ENCODE data around the gene TAF7L. TPM values are rescaled to one million over a fixed set of nuclear protein-coding genes. Genes with fewer than 3 reads are reported as not detected.
A peak's percentile ranks its signal among the peaks of the same experiment; 100 is the strongest.

TAF7L gene
- total RNA-seq, 1 donor from 2014 or later, result not detected

- TF ChIP-seq CTCF (conservative IDR thresholded peaks at IDR 0.05), result no peak
- H3K9me3 Mint-ChIP-seq, result no peaks in the 10 kb centered on the region
Observed at GRCh38 chrX:101223226-101223625, 67.9 kb downstream of the TAF7L start.

GRCh38 chrX:101220662-101221260 lies 70.4 kb downstream of the TAF7L start:
- H3K27me3 Mint-ChIP-seq, result no peaks in the 10 kb centered on the region
- DNase-seq (ENCODE audit: extremely low spot score, unreplicated experiment), result no peak
- TF ChIP-seq CTCF (conservative IDR thresholded peaks at IDR 0.05), result no peak
- H3K36me3 Mint-ChIP-seq, result no peaks in the 10 kb centered on the region
- no peaks in the 10 kb centered on the region for H3K9me3 Mint-ChIP-seq
- H3K4me1 Mint-ChIP-seq (ENCODE audit: unreplicated experiment), result peaks cover 4% of the 10 kb centered on the region
- H3K27ac Mint-ChIP-seq, result no peak overlapping the region
- no peak overlapping the region for H3K4me3 Mint-ChIP-seq

More at GRCh38 chrX:101223226-101223625, 67.9 kb downstream of the TAF7L start:
- H3K4me3 Mint-ChIP-seq, result no peak overlapping the region
- peaks cover 4% of the 10 kb centered on the region for H3K4me1 Mint-ChIP-seq (ENCODE audit: unreplicated experiment)
- H3K27me3 Mint-ChIP-seq, result no peaks in the 10 kb centered on the region
- no peak for DNase-seq (ENCODE audit: extremely low spot score, unreplicated experiment)
- no peak overlapping the region for H3K27ac Mint-ChIP-seq
- H3K36me3 Mint-ChIP-seq, result no peaks in the 10 kb centered on the region

- H3K9me3 Mint-ChIP-seq, result no peaks in the 10 kb centered on the region
- peak overlapping the region; percentile 68 for H3K4me3 Mint-ChIP-seq
- peaks cover 4% of the 10 kb centered on the region for H3K4me1 Mint-ChIP-seq (ENCODE audit: unreplicated experiment)
- DNase-seq (ENCODE audit: extremely low spot score, unreplicated experiment), result no peak
- no peak for TF ChIP-seq CTCF (conservative IDR thresholded peaks at IDR 0.05)
- H3K27ac Mint-ChIP-seq, result no peak overlapping the region
- H3K27me3 Mint-ChIP-seq, result no peaks in the 10 kb centered on the region
- H3K36me3 Mint-ChIP-seq, result no peaks in the 10 kb centered on the region
Observed at GRCh38 chrX:101219864-101220346, 71.2 kb downstream of the TAF7L start.

GRCh38 chrX:101219116-101219863 lies 71.8 kb downstream of the TAF7L start, which contains the start of gene DRP2:
DRP2 (plus strand) TSS chrX:101219786; CDS start chrX:101231648, 11,862 bp downstream.
- no peak within 1 kb of the TSS for H3K27ac Mint-ChIP-seq
- no peaks in the 10 kb centered on the region for H3K27me3 Mint-ChIP-seq
- H3K36me3 Mint-ChIP-seq, result no peaks in the 10 kb centered on the region
- no peaks in the 10 kb centered on the region for H3K9me3 Mint-ChIP-seq
- H3K4me1 Mint-ChIP-seq (ENCODE audit: unreplicated experiment), result peaks cover 4% of the 10 kb centered on the region
- no peak for DNase-seq (ENCODE audit: extremely low spot score, unreplicated experiment)
- H3K4me3 Mint-ChIP-seq, result peak within 1 kb of the TSS; percentile 68
- TF ChIP-seq CTCF (conservative IDR thresholded peaks at IDR 0.05), result no peak

Other genes with a start within 250 kb of the TAF7L start
- gene TRMT2B, start 239.2 kb downstream of the TAF7L start, total RNA-seq (ENCODE audit: low replicate concordance), result 13.9 and 18.3 TPM in 2 replicates
- gene TMEM35A, start 212.5 kb downstream of the TAF7L start, total RNA-seq (ENCODE audit: low replicate concordance), result 3.0 and 5.6 TPM in 2 replicates
- gene CENPI, start 193.1 kb downstream of the TAF7L start, total RNA-seq (ENCODE audit: low replicate concordance), result 5.5 and 18.8 TPM in 2 replicates
- 0.14 and 1.3 TPM in 2 replicates for gene DRP2, start 71.5 kb downstream of the TAF7L start, total RNA-seq (ENCODE audit: low replicate concordance)
- gene TIMM8A, start 57.4 kb upstream of the TAF7L start, total RNA-seq (ENCODE audit: low replicate concordance), result 22.1 and 22.4 TPM in 2 replicates
- gene BTK, start 94.9 kb upstream of the TAF7L start, total RNA-seq (ENCODE audit: low replicate concordance), result 0.34 and 0.38 TPM in 2 replicates
- gene RPL36A, start 99.7 kb upstream of the TAF7L start, total RNA-seq (ENCODE audit: low replicate concordance), result 329 and 338 TPM in 2 replicates
- gene GLA, start 116.6 kb upstream of the TAF7L start, total RNA-seq (ENCODE audit: low replicate concordance), result 39.5 and 44.8 TPM in 2 replicates
- gene HNRNPH2, start 116.9 kb upstream of the TAF7L start, total RNA-seq (ENCODE audit: low replicate concordance), result 68.3 and 76.0 TPM in 2 replicates
- gene ARMCX4, start 194.1 kb upstream of the TAF7L start, total RNA-seq (ENCODE audit: low replicate concordance), result 12.8 and 19.4 TPM in 2 replicates

Data from type B pancreatic cell (in vitro differentiated cells).